HG03103 (cell line): Measurements from ENCODE around the gene CDC5L.
A peak's percentile ranks its signal among the peaks of the same experiment; 100 is the strongest.
"Not testable (repeated sequence)": the region's sequence is repeated elsewhere in the genome, so short reads cannot be mapped to it uniquely, and the experiment has no call there.

Experiments used
- ATAC-seq: cut with Tn5 transposase; IDR thresholded peaks from one replicate; pipeline ENCODE4 v1.9.1; 2021; ENCODE audit warnings: low read depth; ENCODE audit not compliant: unreplicated experiment

Gene CDC5L

DNA sequence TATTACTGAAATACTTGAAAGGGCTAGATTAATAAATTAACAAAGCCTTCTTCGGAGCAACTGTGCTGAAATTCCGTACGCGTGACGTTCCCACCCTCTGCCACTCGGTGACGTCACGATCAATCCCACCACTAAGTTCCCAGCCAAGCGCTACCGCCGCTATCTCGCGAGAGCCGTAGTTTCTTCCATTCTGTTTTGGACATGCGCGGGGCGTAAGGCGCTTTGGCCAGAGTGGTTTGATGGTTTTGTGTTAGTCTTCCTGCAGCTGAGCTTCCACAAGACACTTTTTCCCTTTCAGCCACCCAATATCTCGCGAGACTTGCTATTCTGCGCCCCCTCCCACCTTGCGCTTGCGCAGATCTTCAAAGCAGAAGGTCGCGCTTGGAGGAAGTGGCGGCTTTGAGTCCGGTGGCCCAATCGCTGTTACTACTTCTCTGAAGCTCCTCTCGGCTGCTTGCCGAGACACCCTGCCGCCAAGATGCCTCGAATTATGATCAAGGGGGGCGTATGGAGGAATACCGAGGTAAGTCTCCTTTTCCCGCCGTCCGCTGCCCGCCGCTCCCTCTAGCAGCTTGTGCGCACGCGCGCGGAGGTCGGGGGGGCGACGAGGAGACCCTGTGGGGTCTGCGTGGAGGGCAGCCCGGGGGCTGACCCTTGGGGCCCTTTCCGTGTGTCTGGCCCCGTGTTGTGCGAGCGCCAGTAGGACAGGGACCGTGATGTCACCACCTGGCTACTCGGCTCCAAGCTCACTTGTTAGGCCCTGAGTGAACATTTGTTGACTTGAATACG lies at the start of gene CDC5L:
TSS of gene CDC5L (plus strand) at position 361 of the 789 bp plus-strand sequence. CDS start at position 479, 118 bp downstream.
- peak; percentile 89 for ATAC-seq

DNA sequence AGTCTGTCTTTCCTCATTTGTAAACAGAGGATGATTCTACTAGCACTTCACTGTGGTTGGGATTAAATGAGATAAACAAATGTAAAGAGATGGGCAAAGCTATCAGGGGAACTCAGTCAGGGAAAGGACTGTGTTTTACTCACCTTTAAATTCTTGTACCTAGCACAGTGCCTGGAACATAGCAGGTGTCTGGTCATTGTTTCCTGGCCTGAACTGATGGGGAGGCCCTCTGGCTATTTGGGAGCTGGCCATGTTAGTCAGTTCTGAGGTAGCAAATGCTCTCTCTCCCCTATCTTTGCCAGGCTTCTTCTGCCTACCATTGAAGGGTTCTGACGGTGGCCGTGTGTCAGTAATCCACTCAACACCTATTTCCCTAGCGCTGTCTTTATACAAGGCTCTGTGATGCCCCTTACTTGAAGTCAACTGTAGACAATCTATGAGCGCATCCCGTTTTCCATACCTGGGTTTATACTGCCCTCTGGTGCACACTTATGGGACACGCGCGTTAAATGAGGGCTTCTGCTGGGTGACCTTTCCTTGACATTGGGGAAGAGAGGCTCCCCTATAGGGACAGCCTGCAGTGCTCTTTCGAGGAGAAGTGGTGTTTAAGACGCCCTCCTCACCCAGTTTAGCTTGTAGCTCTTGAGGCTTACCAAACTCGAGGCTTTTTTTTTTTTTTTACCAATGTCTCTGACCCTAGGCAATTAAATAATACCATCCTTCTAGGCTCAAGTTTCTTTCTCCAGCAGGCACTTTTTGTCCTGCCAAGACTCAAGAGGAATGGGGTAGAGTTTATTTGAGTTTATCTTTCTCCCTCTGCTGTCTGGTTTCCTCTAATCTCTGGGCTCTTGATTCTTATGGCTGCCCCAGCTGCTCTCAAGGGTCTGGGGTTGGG lies 49.0 kb upstream of the CDC5L start:
- ATAC-seq, result no peak

DNA sequence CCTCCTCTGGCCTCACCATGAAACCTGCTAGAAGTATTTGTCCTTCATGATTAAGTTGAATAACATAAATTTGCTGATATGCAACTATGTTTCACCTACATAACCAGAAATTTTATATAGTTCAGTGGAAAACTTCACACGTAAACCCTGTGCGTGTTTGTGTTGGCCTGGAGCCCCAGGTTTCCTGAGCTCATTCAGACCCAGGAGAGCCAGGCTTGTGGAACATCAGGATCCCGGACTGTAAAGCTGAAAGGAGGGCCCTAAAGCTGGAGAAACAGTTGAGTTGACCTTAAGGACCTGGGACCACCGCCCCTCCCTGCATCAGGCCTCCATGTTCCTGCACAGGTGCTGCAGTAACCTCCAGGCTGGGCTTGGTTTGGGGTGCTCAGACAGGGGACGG lies 48.2 kb upstream of the CDC5L start:
- no peak for ATAC-seq

DNA sequence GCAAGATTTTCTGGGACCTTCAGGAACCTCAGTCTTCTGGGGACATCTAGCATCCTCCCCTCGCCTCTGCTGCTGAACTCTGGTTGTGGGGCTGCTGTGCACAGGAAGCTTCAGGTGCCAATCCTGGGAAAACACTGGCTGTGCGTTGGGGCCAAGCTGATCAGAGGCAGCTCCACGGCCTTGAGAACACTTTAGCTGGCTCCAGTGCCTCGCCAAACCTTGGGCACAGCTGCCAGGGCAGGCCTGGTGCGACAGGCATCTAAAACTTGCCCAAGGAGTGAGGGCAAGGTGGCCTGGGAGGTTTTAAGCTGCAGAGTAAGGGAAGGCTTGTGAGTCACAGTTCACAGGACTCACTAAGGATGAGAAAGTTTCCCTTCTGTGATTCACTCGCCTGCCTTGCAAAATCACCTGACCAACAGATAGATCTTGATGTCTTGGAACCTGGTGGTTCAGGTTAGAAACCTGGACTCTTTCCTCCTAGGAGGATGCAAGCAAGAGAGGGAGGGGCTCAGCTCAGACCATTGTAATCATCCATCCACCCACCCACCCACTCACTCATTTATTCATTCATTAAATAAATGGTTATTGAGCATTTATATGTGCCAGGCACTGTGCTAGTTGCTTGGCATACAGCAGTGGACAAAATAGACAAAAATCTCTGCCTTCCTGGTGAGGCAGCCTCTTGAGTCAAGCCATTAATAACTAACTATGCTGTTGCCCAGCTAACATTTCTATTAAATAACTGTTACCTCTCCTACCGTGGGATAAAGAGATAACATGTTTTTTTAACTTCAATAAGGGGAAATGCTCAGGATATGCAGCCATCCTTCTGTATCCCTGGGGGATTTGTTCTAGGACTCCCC lies 47.5 kb upstream of the CDC5L start:
- no peak for ATAC-seq

DNA sequence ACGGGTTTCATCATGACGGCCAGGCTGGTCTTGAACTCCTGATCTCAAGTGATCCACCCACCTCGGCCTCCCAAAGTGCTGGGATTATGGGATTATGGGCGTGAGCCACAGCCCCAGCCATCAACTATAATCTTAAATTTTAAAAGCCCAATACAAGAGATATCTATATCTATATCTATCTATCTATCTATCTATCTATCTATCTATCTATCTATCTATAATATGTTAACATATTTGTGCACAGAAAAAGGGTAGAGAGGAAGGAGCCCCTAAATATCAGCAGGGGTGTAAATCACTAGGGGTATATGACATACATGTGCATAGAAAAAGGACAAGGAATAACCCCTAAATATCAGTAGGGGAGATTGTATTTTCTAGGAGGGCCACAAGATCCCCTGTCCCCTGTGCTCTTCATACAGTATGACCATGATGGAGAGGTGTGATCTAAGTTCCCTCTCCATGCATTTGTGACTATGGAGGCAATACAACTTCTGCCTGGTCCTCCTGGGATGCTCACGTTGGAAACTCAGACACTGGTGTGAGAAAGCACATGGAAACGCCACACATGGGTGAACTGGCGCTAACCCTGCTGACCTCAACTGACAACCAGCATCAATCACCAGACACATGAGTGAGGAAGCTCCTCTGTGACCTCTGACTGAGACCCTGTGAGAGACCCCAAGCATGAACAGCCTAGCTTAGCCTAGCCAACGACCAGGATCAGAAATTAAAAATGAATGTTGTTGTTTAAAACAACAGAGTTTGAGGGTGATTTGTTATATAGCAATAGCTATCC lies 46.2 kb upstream of the CDC5L start:
- ATAC-seq, result no peak

DNA sequence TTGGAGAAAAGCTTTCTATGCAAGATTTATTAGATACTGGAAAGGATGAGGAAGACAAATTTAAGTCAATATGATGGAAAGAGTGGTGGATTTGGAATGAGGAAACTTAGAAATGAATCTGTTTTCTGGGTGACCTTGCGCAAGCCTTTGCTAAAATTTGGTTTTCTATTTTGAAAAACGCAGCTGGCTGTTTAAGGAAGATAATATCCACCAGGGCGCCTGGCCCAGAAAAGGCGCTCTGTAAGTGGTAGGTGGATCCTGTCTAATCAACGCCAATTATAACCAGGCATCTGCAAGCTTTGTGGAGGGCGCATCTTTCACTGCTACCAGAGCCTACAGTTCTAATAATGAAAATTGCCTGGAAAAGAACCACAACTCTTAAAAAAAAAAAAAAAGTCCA lies 45.5 kb upstream of the CDC5L start:
- ATAC-seq, result no peak

DNA sequence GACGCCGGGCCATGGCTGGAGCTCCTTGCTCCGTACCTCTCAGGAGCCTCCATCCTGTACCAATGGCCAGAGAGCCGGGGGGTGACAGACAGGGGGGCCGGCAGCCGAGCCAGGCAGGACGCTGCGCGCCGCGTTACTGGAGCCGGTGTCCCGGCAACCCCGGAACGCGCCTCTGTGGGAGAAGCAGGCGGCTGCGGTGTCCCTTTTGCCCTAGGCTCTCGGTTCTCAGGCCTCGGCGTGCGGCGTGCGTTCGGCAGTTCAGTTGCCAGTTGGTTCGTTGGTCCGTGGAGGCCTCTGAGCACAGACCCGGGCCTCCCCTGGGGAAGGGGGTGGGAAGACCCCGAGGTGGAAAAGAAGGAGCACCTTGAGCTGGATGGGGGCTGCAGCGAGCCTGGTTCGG lies 45.0 kb upstream of the CDC5L start, which contains the start of gene SPATS1:
TSS of gene SPATS1 (plus strand) at position 162 of the 400 bp plus-strand sequence. CDS start 446 bp downstream, outside the sequence.
- no peak for ATAC-seq

DNA sequence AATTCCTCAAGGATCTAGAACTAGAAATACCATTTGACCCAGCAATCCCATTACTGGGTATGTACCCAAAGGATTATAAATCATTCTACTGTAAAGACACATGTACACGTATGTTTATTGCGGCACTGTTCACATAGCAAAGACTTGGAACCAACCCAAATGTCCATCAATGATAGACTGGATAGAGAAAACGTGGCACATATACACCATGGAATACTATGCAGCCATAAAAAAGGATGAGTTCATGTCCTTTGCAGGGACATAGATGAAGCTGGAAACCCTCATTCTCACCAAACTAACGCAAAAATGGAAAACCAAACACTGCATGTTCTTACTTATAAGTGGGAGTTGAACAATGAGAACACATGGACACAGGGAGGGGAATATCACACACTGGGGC lies 40.7 kb upstream of the CDC5L start:
- ATAC-seq, result not testable (repeated sequence)

DNA sequence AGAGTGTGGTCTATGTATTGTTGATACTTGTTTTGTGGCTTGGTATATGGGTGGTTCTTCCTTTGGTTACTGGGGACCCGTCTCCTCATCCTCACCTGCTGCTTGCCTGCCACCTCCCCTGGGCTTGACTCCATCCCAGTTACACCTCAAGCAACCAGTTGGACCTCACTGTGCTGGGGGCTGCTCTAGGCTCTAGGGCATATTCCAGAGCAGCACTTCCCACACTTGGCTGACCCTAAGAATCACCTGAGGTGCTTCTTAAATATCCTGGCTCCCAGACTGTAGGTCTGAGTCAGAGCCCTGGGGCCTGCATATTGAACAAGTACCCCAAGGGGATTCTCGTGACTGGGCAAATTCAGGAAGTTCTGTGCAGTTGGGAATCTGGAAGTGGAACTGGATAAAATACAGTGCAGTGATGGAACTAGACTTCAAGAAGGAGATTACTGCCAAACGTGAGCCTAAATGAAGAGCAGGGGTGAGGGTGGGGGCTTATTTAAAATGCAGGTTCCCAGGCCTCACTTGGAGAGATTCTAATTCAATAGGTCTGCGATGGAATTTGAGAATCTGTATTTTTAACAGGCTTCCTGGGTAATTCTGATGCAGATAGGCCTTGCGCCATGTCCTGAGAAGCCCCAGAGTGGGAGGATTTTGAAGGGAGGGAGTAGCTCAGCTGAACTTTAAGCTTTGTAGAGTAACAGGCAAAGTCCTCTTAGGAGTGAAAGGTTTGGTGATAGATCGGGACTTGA lies 37.4 kb upstream of the CDC5L start:
- ATAC-seq, result no peak

DNA sequence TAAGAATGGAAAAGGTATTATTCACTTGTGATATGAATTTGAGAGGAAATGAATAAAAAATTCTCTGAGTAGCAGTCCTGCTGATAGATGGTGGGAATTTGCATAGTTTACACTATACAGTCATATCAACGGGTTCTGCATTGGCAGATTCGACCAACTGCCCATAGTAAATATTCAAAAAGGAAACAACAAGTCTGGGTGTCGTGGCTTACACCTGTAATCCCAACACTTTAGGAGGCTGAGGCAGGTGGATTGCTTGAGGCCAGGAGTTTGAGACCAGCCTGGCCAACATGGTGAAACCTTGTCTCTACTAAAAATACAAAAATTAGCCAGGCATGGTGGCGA lies 36.9 kb upstream of the CDC5L start:
- not testable (repeated sequence) for ATAC-seq

DNA sequence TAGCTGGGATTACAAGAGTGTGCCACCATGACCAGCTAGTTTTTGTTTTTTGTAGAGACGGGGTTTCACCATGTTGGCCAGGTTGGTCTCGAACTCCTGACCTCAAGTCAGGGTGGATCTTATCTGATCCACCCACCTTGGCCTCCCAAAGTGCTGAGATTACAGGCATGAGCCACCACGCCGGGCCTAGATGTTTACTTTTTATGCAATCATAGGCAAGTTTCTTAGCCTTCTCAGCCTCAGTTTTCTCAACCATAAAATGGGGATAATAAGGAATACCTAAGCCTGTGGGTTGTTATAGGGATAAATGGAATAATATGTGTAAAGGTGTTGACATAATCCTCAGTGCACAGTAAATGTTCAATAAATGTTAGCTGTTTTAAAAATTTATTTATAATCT lies 35.2 kb upstream of the CDC5L start:
- no peak for ATAC-seq

DNA sequence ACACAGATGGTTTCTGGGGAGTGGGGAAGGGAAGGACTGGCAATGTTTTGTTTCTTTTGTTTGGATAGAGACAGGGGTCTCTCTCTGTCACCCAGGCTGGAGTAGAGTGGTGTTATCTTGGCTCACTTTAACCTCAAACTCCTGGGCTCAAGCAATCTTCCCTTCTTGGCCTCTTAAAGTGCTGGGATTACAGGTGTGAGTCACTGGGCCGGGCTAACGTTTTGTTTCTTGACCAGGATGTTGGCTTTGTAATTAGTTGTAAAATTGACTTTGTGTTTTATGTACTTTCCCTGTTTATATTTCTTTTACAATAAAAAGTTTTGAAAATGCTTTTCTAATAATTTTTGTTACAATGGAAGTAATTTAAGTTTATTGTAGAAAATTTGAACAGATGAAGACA lies 34.2 kb upstream of the CDC5L start:
- ATAC-seq, result no peak

DNA sequence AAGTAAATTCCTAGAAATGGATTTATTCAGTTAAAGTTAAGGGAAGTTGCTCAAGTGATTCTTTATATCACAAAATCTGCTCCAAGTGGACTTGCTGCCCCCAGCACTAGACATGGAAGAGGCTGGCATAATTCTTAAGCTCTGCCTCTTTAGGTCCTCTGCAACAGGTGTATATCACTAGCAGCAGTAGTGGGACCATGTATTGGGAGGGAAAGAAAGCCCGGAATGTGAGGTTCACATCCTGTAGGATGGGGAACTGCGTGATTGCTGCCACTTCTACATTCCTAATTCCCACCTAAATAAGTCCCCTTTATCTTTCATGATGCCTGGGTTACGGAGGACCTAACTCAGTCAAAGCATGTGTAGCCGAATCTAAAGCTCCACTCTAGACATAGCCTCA lies 31.9 kb upstream of the CDC5L start:
- no peak for ATAC-seq

DNA sequence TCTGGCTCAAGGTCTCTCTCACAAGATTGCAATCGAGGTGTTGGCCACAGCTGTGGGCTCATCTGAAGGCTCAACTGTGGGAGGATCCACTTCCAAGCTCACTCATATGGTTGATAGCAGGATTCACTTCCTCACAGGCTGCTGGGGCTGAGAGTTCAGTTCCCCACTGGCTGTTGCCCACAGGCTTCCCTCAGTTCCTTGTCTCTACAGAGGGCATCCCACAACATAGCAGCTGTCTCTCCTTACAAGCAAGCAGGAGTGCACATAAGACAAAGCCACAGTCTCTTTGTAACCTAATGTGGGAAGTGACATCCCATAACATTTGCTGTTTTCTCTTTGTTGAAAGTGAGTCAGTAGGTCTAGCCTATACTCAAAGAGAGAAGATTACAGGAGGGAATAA lies 31.0 kb upstream of the CDC5L start:
- ATAC-seq, result no peak

DNA sequence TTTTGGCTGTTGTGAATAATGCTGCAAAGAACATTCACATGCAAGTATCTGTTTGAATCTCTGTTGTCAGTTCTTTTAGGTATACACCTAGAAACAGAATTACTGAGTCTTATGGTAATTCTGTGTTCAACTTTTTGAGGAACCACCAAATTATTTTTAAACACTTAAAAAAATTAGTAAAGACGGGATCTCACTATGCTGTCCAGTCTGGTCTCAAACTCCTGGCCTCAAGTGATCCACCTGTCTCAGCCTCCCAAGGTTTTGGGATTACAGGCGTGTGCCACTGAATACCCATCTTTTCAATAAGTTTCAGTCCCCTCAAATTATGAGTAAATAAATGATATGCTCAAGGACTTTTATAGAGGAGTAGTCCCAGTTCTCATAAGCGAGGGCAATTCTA lies 27.5 kb upstream of the CDC5L start:
- ATAC-seq, result no peak

DNA sequence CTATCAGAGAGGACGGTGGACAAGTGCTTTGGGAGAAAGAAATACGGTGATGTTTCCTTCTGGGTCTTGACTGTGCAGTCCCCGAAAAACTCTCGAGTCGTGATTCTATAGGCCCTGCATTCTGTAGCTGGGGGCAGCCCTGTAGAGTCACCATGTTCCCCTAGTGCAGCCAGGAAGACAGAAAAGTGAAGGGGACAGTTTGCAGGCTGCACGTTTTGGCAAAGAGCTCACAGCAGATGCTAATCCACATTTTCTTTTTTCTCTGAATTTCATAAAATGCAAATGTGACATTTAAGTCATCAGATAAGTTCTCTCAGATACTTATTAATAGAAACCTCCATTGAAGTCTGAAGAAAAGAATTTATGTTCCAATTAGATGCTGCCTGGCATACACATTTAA lies 25.6 kb upstream of the CDC5L start:
- no peak for ATAC-seq

DNA sequence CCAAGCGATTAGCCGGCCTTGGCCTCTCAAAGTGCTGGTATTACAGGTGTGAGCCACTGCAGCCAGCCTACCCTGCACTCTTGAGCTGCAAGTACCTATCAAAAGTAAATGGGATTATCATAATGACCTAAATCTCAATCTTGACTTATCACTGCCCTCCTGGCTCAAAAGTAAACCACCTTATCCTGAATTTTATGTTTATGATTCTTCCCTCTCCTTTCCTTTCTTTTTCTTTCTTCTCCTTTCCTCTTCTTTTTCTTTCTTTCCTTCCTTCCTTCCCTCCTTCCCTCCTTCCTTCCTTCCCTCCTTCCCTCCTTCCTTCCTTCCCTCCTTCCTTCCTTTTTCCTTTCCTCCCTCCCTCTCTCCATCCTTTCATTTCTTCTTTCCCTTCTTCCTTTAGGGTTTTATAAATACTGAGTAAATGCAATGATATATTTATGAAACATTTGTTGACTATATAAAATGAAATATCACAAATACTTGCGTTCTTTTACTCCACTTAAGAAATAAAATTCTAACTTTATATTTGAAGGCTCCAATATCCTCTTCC lies 24.1 kb upstream of the CDC5L start:
- no peak for ATAC-seq

DNA sequence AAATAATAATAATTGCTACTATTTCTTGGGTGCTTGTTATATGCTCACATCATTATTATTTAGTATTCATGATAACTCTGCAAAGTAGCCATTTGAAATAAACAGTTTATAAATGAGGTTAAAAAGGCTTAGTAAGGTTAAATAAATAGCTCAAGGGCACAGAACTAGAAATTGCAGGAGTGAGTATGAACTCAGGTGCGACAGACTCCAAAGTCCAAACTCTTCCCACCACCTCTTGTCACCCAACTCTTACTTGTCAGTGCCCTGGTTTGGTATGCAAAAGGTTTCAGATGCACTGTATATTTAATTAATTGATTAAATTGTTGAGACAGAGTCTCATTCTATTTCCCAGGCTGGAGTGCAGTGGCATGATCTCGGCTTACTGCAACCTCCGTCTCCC lies 20.7 kb upstream of the CDC5L start:
- ATAC-seq, result no peak

DNA sequence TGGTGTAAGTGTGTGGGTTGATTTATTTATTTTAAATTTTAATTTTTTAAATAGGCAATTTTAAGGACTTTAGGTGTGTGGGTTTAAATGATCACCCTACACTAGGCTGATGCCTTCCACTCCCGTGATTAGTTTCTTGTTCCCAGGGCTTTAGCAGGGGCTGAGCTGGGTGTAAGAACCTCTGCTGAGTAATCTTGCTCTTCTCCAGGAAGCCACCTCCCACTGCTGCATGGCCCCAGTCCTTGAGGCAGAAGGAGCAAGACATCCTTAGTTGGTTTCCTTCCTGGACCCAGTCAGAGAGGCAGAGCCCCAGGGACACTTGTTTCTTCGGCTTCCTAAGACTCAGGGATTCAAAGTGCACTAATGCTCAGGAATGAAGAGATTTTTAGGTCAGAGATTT lies 19.8 kb upstream of the CDC5L start:
- no peak for ATAC-seq
